ENCODE results near the gene DNAJC4. TPM values are rescaled to one million over a fixed set of nuclear protein-coding genes. Genes with fewer than 3 reads are reported as not detected.

Gene DNAJC4
- total RNA-seq, 3 donors from 2014 or later, result 43.6 to 57.6 (median 50.7) TPM

DNA sequence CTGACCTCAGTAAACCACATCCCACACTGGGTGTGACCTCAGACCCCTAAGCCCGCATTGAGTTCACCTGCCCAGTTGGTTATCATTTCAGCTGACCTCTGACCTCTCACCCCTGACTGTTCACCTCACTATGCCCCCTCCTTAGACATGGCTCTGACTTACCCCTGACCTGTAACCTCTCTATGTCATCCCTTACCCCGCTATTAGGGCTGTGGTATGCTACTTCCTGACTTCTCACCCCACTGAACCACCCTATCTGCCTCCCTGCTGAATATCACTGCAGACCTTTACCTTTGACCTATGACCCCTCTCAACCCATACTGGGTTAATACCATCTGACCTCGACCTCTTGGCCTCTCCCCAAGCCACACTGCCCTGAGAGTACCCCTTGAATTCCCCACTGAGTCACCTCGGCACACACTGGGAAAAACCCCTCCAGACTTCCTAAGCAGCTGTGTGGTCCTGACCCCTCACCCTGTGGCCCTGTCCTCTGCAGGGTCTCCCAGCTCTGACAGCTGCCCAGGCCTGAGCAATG, 29.3 kb downstream of the DNAJC4 start:
- Histone ChIP-seq H3K9me3 (no peaks in the 10 kb centered on the region), H3K4me3 (no peak overlapping the region), H3K4me1 (ENCODE audit: low read depth) (no peaks in the 10 kb centered on the region), H3K36me3 (ENCODE audit: low read depth) (peaks cover 3% of the 10 kb centered on the region)
- intact Hi-C loops (cut with DNase I, micrococcal nuclease), result no loop called here
- no peak for DNase-seq
- TF ChIP-seq CTCF (IDR thresholded peaks at IDR 0.05), result no peak
- no peak for ATAC-seq

DNA sequence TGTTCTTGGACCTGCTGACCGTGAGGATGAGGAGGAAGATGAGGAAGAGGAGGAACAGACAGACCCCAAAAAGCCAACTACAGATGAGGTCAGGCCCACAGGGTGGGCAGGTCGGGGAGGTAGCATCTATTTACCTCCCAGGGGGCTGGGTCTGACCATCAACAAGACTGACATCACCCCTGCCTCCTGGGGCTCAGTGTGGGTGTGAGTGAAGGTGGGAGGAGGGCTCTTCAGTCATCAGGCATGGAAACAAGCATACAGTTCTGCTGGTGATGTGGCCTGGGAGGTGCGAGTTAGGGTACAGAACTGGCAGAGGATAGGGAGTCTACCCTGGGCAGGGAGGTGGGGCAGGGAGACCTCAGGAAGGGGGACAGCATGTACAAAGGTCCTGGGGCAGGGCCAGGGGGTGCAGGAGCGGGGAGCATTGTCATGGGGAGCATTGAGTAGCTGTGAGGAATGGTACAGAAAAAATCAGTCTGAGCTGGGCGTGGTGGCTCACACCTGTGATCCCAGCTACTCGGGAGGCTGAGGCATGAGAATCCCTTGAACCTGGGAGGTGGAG, 29.9 kb downstream of the DNAJC4 start:
- TF ChIP-seq CTCF (IDR thresholded peaks at IDR 0.05), result no peak
- peaks cover 3% of the 10 kb centered on the region for H3K36me3 ChIP-seq (ENCODE audit: low read depth)
- ATAC-seq, result no peak
- H3K4me3 ChIP-seq, result no peak overlapping the region
- H3K4me1 ChIP-seq (ENCODE audit: low read depth), result no peaks in the 10 kb centered on the region
- DNase-seq, result no peak
- intact Hi-C loops (cut with DNase I, micrococcal nuclease), result no loop called here
- no peaks in the 10 kb centered on the region for H3K9me3 ChIP-seq

DNA sequence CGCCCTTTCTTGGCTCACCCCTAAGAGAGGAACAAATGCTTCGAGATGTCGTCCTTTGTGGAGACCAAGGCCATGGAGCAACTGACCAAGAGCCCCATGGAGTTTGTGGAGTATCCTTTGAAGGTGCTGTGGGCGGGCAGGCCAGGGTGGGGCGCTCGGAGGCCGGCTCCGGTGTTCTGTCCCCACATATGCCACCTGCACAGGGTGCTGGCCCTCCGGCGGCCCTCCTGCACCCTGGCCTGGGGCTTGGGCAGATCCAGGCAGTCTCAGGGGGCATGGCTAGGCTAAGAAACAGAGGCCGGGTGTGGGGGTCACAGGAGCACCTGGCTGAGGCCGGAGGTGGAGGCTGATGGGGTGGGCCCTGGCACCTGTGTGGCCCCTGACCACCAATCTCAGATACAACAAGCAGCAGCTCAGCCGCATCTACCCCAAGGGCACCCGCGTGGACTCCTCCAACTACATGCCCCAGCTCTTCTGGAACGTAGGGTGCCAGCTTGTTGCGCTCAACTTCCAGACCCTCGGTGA, 31.3 kb downstream of the DNAJC4 start:
- intact Hi-C loops (cut with DNase I, micrococcal nuclease), result no loop called here
- Histone ChIP-seq H3K4me1 (ENCODE audit: low read depth) (no peaks in the 10 kb centered on the region), H3K9me3 (no peaks in the 10 kb centered on the region), H3K4me3 (no peak overlapping the region), H3K36me3 (ENCODE audit: low read depth) (peaks cover 3% of the 10 kb centered on the region)
- TF ChIP-seq CTCF (IDR thresholded peaks at IDR 0.05), result no peak
- no peak for DNase-seq
- ATAC-seq, result no peak

- no peaks in the 10 kb centered on the region for H3K4me1 ChIP-seq (ENCODE audit: low read depth)
- no peak for DNase-seq
- no peak for TF ChIP-seq CTCF (IDR thresholded peaks at IDR 0.05)
- H3K4me3 ChIP-seq, result no peak overlapping the region
- peaks cover 3% of the 10 kb centered on the region for H3K36me3 ChIP-seq (ENCODE audit: low read depth)
- no peak for ATAC-seq
- intact Hi-C loops (cut with DNase I, micrococcal nuclease), result no loop called here
- no peaks in the 10 kb centered on the region for H3K9me3 ChIP-seq
Measured at GRCh38 chr11:64262271-64263002, 32.1 kb downstream of the DNAJC4 start.

- Histone ChIP-seq H3K4me1 (ENCODE audit: low read depth) (peaks cover 3% of the 10 kb centered on the region), H3K9me3 (no peaks in the 10 kb centered on the region), H3K36me3 (ENCODE audit: low read depth) (no peaks in the 10 kb centered on the region), H3K4me3 (no peak overlapping the region)
- ATAC-seq (no peak), DNase-seq (no peak)
- intact Hi-C loops (cut with DNase I, micrococcal nuclease), result no loop called here
- TF ChIP-seq CTCF (IDR thresholded peaks at IDR 0.05), result no peak
Measured at GRCh38 chr11:64263021-64263946, 32.9 kb downstream of the DNAJC4 start.
